HEK293 (cell line): ENCODE data around the gene CRISP1.

ENCODE experiments used
- CTCF ChIA-PET: fragments of 350-600 bp; formaldehyde crosslinking; extraction: SDS; loops from one replicate; lab custom pipeline; 2021; ENCODE audit warnings: antibody characterized with exemption; lab: Yijun Ruan, JAX
- POLR2A ChIA-PET: fragments of 300-600 bp; formaldehyde crosslinking; extraction: SDS; loops from one replicate; lab custom pipeline; 2020; ENCODE audit warnings: antibody characterized with exemption, inconsistent platforms; lab: Yijun Ruan, JAX
- H3K27ac ChIP-seq: fragments of 200-500 bp; sonication (Bioruptor generic); 2 replicates; pipeline ENCODE4 v1.5.1; 2014; ENCODE audit warnings: low read depth, low read length, control low read depth, inconsistent platforms; ENCODE audit errors: extremely low read depth
- H3K36me3 ChIP-seq, 2 experiments: fragments of 200-500 bp in 1 of 2; sonication (Bioruptor generic) in 1 of 2; 1 replicate in 1 of 2; 2 replicates in 1 of 2; pipeline ENCODE4 v1.5.1; 2014 to 2017; ENCODE audit warnings: inconsistent platforms in 2 of 2, low read length in 2 of 2; ENCODE audit not compliant: control insufficient read depth in 2 of 2, insufficient read depth in 1 of 2
- H3K4me1 ChIP-seq: fragments of 200-500 bp; sonication (Bioruptor generic); 2 replicates; pipeline ENCODE4 v1.5.1; 2014; ENCODE audit warnings: mild to moderate bottlenecking, low read length, inconsistent platforms; ENCODE audit not compliant: control insufficient read depth, insufficient read depth
- H3K4me3 ChIP-seq: 2 replicates; pipeline ENCODE4 v1.5.1; 2011; ENCODE audit warnings: low read depth, mild to moderate bottlenecking, control low read depth, low read length, moderate library complexity
- H3K9me3 ChIP-seq: fragments of 200-500 bp; sonication (Bioruptor generic); 2 replicates; pipeline ENCODE4 v1.5.1; 2014; ENCODE audit warnings: low read depth, low read length, inconsistent platforms; ENCODE audit not compliant: control insufficient read depth, insufficient read depth
- MYNN ChIP-seq: fragments of 450-650 bp; formaldehyde crosslinking; IDR thresholded peaks from 2 replicates; pipeline ENCODE4 v1.5.1; 2016; ENCODE audit warnings: missing biosample characterization, missing genetic modification characterization, borderline replicate concordance
- SP3 ChIP-seq: fragments of 450-650 bp; formaldehyde crosslinking; IDR thresholded peaks from 2 replicates; pipeline ENCODE4 v1.5.1; 2016; ENCODE audit warnings: missing biosample characterization, missing genetic modification characterization
- ZFP3 ChIP-seq: fragments of 450-650 bp; formaldehyde crosslinking; IDR thresholded peaks from 2 replicates; pipeline ENCODE4 v1.5.1; 2016; ENCODE audit warnings: low read depth, missing biosample characterization, missing genetic modification characterization
- ZNF121 ChIP-seq: fragments of 450-650 bp; formaldehyde crosslinking; IDR thresholded peaks from 2 replicates; pipeline ENCODE4 v1.5.1; 2016; ENCODE audit warnings: missing biosample characterization, missing genetic modification characterization
- ZNF157 ChIP-seq: fragments of 450-650 bp; formaldehyde crosslinking; IDR thresholded peaks from 2 replicates; pipeline ENCODE4 v1.5.1; 2016; ENCODE audit warnings: missing biosample characterization, missing genetic modification characterization
- ZNF169 ChIP-seq: fragments of 450-650 bp; formaldehyde crosslinking; IDR thresholded peaks from 2 replicates; pipeline ENCODE4 v1.5.1; 2016; ENCODE audit warnings: missing biosample characterization, missing genetic modification characterization
- ZNF184 ChIP-seq: fragments of 450-650 bp; IDR thresholded peaks from 2 replicates; pipeline ENCODE4 v1.5.1; 2018; ENCODE audit warnings: missing biosample characterization, mild to moderate bottlenecking, missing genetic modification characterization
- ZNF248 ChIP-seq: fragments of 450-650 bp; formaldehyde crosslinking; IDR thresholded peaks from 2 replicates; pipeline ENCODE4 v1.5.1; 2017; ENCODE audit warnings: missing biosample characterization, missing genetic modification characterization
- ZNF302 ChIP-seq: fragments of 450-650 bp; formaldehyde crosslinking; IDR thresholded peaks from 2 replicates; pipeline ENCODE4 v1.5.1; 2016; ENCODE audit warnings: missing biosample characterization, missing genetic modification characterization, low read depth
- ZNF37A ChIP-seq: fragments of 450-650 bp; IDR thresholded peaks from 2 replicates; pipeline ENCODE4 v1.5.1; 2018; ENCODE audit warnings: missing biosample characterization, missing genetic modification characterization
- ZNF391 ChIP-seq: fragments of 450-650 bp; formaldehyde crosslinking; IDR thresholded peaks from 2 replicates; pipeline ENCODE4 v1.5.1; 2016; ENCODE audit warnings: low read depth, missing biosample characterization, missing genetic modification characterization, borderline replicate concordance
- ZNF600 ChIP-seq: fragments of 450-650 bp; formaldehyde crosslinking; IDR thresholded peaks from 2 replicates; pipeline ENCODE4 v1.5.1; 2016; ENCODE audit warnings: missing biosample characterization, missing genetic modification characterization
- ZNF658 ChIP-seq: fragments of 450-650 bp; formaldehyde crosslinking; IDR thresholded peaks from 2 replicates; pipeline ENCODE4; 2016; ENCODE audit warnings: missing biosample characterization, missing genetic modification characterization
- ZNF830 ChIP-seq: fragments of 450-650 bp; IDR thresholded peaks from 2 replicates; pipeline ENCODE4 v1.5.0; 2018; ENCODE audit warnings: missing biosample characterization, missing genetic modification characterization, low read depth, mild to moderate bottlenecking, moderate library complexity
- TF ChIP-seq, protein P1 (sequence below): fragments of 450-650 bp; formaldehyde crosslinking; IDR thresholded peaks from 2 replicates; pipeline ENCODE4 v1.5.1; 2016; ENCODE audit warnings: missing biosample characterization, missing genetic modification characterization
- TF ChIP-seq, protein P2 (sequence below): fragments of 450-650 bp; formaldehyde crosslinking; IDR thresholded peaks from 2 replicates; pipeline ENCODE4 v1.5.1; 2016; ENCODE audit warnings: missing biosample characterization, missing genetic modification characterization
- TF ChIP-seq, protein P3 (sequence below): fragments of 450-650 bp; IDR thresholded peaks from 2 replicates; pipeline ENCODE4 v1.5.1; 2018; ENCODE audit warnings: missing biosample characterization, missing genetic modification characterization
- TF ChIP-seq, protein P4 (sequence below): fragments of 450-650 bp; IDR thresholded peaks from 2 replicates; pipeline ENCODE4 v1.5.1; 2018; ENCODE audit warnings: missing biosample characterization, mild to moderate bottlenecking, missing genetic modification characterization
- TF ChIP-seq, protein P5 (sequence below): fragments of 450-650 bp; formaldehyde crosslinking; IDR thresholded peaks from 2 replicates; pipeline ENCODE4 v1.5.1; 2016; ENCODE audit warnings: missing biosample characterization, missing genetic modification characterization
- TF ChIP-seq, protein P6 (sequence below): fragments of 450-650 bp; formaldehyde crosslinking; IDR thresholded peaks from 2 replicates; pipeline ENCODE4 v1.5.1; 2017; ENCODE audit warnings: missing biosample characterization, missing genetic modification characterization

CRISP1 gene

DNA sequence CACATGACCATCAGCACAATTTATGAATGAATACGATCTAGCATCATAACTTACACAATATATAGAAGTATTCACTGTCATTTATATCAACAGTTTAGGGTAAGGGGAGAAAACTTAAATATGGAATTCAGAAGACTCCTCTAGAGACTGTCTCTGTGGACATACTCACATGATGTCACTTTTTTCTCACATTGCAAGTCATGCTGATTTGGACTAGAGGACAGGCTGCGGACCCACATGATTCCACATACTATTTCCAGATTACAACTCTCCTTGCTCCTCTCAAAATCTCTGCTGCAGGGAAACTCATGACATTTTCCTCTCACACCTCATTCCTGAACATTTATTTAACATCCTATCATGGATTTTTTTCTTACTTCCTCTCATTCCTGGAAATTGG, 13.4 kb downstream of the CRISP1 start:
- TF ChIP-seq ZFP3 (tag by site-specific recombination) (no peak), ZNF600 (tag by site-specific recombination) (no peak), ZNF658 (tag by site-specific recombination) (no peak), ZNF121 (no peak), ZNF830 (tag by site-specific recombination) (no peak), SP3 (tag by site-specific recombination) (no peak), MYNN (tag by site-specific recombination) (no peak), ZNF248 (tag by site-specific recombination) (no peak), ZNF169 (tag by site-specific recombination) (no peak), ZNF184 (no peak), ZNF391 (tag by site-specific recombination) (no peak), ZNF302 (tag by site-specific recombination) (no peak), ZNF157 (tag by site-specific recombination) (no peak), ZNF37A (tag by site-specific recombination) (no peak)
- TF ChIP-seq, protein P1, sequence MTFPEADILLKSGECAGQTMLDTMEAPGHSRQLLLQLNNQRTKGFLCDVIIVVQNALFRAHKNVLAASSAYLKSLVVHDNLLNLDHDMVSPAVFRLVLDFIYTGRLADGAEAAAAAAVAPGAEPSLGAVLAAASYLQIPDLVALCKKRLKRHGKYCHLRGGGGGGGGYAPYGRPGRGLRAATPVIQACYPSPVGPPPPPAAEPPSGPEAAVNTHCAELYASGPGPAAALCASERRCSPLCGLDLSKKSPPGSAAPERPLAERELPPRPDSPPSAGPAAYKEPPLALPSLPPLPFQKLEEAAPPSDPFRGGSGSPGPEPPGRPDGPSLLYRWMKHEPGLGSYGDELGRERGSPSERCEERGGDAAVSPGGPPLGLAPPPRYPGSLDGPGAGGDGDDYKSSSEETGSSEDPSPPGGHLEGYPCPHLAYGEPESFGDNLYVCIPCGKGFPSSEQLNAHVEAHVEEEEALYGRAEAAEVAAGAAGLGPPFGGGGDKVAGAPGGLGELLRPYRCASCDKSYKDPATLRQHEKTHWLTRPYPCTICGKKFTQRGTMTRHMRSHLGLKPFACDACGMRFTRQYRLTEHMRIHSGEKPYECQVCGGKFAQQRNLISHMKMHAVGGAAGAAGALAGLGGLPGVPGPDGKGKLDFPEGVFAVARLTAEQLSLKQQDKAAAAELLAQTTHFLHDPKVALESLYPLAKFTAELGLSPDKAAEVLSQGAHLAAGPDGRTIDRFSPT (tag by site-specific recombination) = no peak
- TF ChIP-seq, protein P2, sequence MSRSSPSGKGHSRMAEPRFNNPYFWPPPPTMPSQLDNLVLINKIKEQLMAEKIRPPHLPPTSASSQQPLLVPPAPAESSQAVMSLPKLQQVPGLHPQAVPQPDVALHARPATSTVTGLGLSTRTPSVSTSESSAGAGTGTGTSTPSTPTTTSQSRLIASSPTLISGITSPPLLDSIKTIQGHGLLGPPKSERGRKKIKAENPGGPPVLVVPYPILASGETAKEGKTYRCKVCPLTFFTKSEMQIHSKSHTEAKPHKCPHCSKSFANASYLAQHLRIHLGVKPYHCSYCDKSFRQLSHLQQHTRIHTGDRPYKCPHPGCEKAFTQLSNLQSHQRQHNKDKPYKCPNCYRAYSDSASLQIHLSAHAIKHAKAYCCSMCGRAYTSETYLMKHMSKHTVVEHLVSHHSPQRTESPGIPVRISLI (tag by site-specific recombination) = no peak
- TF ChIP-seq, protein P3, sequence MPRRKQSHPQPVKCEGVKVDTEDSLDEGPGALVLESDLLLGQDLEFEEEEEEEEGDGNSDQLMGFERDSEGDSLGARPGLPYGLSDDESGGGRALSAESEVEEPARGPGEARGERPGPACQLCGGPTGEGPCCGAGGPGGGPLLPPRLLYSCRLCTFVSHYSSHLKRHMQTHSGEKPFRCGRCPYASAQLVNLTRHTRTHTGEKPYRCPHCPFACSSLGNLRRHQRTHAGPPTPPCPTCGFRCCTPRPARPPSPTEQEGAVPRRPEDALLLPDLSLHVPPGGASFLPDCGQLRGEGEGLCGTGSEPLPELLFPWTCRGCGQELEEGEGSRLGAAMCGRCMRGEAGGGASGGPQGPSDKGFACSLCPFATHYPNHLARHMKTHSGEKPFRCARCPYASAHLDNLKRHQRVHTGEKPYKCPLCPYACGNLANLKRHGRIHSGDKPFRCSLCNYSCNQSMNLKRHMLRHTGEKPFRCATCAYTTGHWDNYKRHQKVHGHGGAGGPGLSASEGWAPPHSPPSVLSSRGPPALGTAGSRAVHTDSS (tag by site-specific recombination) = no peak
- TF ChIP-seq, protein P4, sequence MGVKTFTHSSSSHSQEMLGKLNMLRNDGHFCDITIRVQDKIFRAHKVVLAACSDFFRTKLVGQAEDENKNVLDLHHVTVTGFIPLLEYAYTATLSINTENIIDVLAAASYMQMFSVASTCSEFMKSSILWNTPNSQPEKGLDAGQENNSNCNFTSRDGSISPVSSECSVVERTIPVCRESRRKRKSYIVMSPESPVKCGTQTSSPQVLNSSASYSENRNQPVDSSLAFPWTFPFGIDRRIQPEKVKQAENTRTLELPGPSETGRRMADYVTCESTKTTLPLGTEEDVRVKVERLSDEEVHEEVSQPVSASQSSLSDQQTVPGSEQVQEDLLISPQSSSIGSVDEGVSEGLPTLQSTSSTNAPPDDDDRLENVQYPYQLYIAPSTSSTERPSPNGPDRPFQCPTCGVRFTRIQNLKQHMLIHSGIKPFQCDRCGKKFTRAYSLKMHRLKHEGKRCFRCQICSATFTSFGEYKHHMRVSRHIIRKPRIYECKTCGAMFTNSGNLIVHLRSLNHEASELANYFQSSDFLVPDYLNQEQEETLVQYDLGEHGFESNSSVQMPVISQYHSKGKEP (tag by site-specific recombination) = no peak
- TF ChIP-seq, protein P5, sequence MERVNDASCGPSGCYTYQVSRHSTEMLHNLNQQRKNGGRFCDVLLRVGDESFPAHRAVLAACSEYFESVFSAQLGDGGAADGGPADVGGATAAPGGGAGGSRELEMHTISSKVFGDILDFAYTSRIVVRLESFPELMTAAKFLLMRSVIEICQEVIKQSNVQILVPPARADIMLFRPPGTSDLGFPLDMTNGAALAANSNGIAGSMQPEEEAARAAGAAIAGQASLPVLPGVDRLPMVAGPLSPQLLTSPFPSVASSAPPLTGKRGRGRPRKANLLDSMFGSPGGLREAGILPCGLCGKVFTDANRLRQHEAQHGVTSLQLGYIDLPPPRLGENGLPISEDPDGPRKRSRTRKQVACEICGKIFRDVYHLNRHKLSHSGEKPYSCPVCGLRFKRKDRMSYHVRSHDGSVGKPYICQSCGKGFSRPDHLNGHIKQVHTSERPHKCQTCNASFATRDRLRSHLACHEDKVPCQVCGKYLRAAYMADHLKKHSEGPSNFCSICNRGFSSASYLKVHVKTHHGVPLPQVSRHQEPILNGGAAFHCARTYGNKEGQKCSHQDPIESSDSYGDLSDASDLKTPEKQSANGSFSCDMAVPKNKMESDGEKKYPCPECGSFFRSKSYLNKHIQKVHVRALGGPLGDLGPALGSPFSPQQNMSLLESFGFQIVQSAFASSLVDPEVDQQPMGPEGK (tag by site-specific recombination) = no peak
- TF ChIP-seq, protein P6, sequence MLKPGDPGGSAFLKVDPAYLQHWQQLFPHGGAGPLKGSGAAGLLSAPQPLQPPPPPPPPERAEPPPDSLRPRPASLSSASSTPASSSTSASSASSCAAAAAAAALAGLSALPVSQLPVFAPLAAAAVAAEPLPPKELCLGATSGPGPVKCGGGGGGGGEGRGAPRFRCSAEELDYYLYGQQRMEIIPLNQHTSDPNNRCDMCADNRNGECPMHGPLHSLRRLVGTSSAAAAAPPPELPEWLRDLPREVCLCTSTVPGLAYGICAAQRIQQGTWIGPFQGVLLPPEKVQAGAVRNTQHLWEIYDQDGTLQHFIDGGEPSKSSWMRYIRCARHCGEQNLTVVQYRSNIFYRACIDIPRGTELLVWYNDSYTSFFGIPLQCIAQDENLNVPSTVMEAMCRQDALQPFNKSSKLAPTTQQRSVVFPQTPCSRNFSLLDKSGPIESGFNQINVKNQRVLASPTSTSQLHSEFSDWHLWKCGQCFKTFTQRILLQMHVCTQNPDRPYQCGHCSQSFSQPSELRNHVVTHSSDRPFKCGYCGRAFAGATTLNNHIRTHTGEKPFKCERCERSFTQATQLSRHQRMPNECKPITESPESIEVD = no peak

More for the DNA sequence above, 13.4 kb downstream of the CRISP1 start:
- Histone ChIP-seq H3K4me1 (no peaks in the 10 kb centered on the region), H3K4me3 (no peak overlapping the region), H3K27ac (no peak overlapping the region), H3K36me3 (no peaks in the 10 kb centered on the region), H3K9me3 (no peaks in the 10 kb centered on the region)
- ChIA-PET CTCF (no interaction called here), POLR2A (no interaction called here)
